H1 (cell line): ENCODE results near the gene EIF4E3. TPM values are rescaled to one million over a fixed set of nuclear protein-coding genes. Genes with fewer than 3 reads are reported as not detected.

Experiments used
- CTCF ChIP-seq, 3 experiments: IDR thresholded peaks; 1 replicate in 2 of 3; 2 replicates in 1 of 3; pipeline versions ENCODE4 v1.5.1 to v1.6.1; 2011; ENCODE audit warnings: low read length in 3 of 3, mild to moderate bottlenecking in 3 of 3, inconsistent platforms in 2 of 3, low read depth in 1 of 3, moderate library complexity in 1 of 3; ENCODE audit not compliant: insufficient read depth in 1 of 3; ENCODE audit errors: control extremely low read depth in 1 of 3
- MAX ChIP-seq: IDR thresholded peaks from 2 replicates; pipeline ENCODE4 v1.6.1; 2012; ENCODE audit warnings: inconsistent platforms
- TEAD4 ChIP-seq: IDR thresholded peaks from 2 replicates; pipeline ENCODE4 v1.6.1; 2012; ENCODE audit warnings: low read depth, low read length, inconsistent platforms, mixed read lengths
- polyA plus RNA-seq, 7 experiments: library from polyadenylated mRNA; depleted of rRNA in 3 of 7; stranded (reverse) in 5 of 7; unstranded in 2 of 7; fragments of >200 nt in 5 of 7; fragments of 200-250 nt in 2 of 7; gene quantifications; 1 replicate in 5 of 7; 2 replicates in 1 of 7; 4 replicates in 1 of 7; pipeline versions ENCODE4 v1.2.1 to v1.2.3, GENCODE V29; 2011 to 2013; ENCODE audit warnings: missing spikeins in 2 of 7, mixed read lengths in 2 of 7
- total RNA-seq: library from RNA; stranded (reverse); fragmentation: NEBNext Ultra II Directional; extraction: Animal tissue kit (Norgen Biotek cat#: 25700); gene quantifications from 2 replicates; pipeline ENCODE4 v1.2.1, GENCODE V29; 2021

The EIF4E3 gene
- total and polyA plus RNA-seq, 2 of the 8 experiments (the other 6 are each of a cell fraction or from before 2014, with no cell fraction given), result 5.2 to 17.0 TPM

GRCh38 chr3:71771126-71771525 is 45.9 kb upstream of the EIF4E3 start (continued):
- TF ChIP-seq CTCF (IDR thresholded peaks at IDR 0.05; ENCODE audit: control extremely low read depth in 1 of 3, insufficient read depth in 1 of 3, low read depth in 1 of 3, low read length in 3 of 3), result no peak
- TF ChIP-seq MAX, result no peak
- TF ChIP-seq TEAD4, result no peak
